T-cell (primary cell): ENCODE data around the gene AGFG1. TPM values are rescaled to one million over a fixed set of nuclear protein-coding genes. Genes with fewer than 3 reads are reported as not detected.
"Not testable (repeated sequence)": the region's sequence is repeated elsewhere in the genome, so short reads cannot be mapped to it uniquely, and the experiment has no call there.

Experiments
- ATAC-seq, 4 experiments: fragments of 200-7000 bp in 3 of 4; fragments of 150-1000 bp in 1 of 4; cut with Tn5 transposase; replicated peaks in 1 of 4; 1 replicate in 3 of 4; 2 replicates in 1 of 4; pipeline ENCODE4 v1.10.0; 2021; ENCODE audit warnings: moderate library complexity in 3 of 4, mild to moderate bottlenecking in 2 of 4, moderate number of reproducible peaks in 1 of 4
- CTCF ChIA-PET, 2 donors: fragments of 300-600 bp; sonication (Branson Sonifier 250); formaldehyde crosslinking; loops; one replicate each; lab custom pipeline; 2022; ENCODE audit warnings: antibody characterized with exemption in 2 of 2; lab: Charles Lee
- POLR2A ChIA-PET, 2 donors: fragments of 300-600 bp; sonication (Branson Sonifier 250); formaldehyde crosslinking; loops; one replicate each; lab custom pipeline; 2022; ENCODE audit warnings: antibody characterized with exemption in 2 of 2; lab: Charles Lee
- DNase-seq, 35 experiments: peaks; one replicate each; pipeline versions ENCODE4 v3.0.0 to v3.0.0-alpha.2; 2013 to 2023
- H3K27ac ChIP-seq: one replicate; pipeline ENCODE4 v1.5.1; 2013; ENCODE audit warnings: low read length
- H3K27me3 ChIP-seq, 2 experiments: replicated peaks in 1 of 2; 1 replicate in 1 of 2; 2 replicates in 1 of 2; pipeline versions ENCODE4 v1.6.1 to v1.7.0; 2013; ENCODE audit warnings: low read length in 1 of 2, mixed read lengths in 1 of 2; ENCODE audit not compliant: control insufficient read depth in 2 of 2, insufficient read depth in 2 of 2; ENCODE audit errors: extremely low read depth in 1 of 2
- H3K36me3 ChIP-seq, 2 donors: 1 replicate in 1 of 2; 2 replicates in 1 of 2; pipeline versions ENCODE4 v1.6.1 to v1.7.0; 2013; ENCODE audit warnings: low read length in 1 of 2; ENCODE audit not compliant: control insufficient read depth in 2 of 2, insufficient read depth in 1 of 2; ENCODE audit errors: extremely low read depth in 1 of 2
- H3K4me1 ChIP-seq, 2 experiments: 1 replicate in 1 of 2; 2 replicates in 1 of 2; pipeline versions ENCODE4 v1.6.1 to v1.7.0; 2013; ENCODE audit warnings: low read length in 2 of 2, mixed read lengths in 1 of 2; ENCODE audit not compliant: insufficient read depth in 2 of 2, control insufficient read depth in 1 of 2; ENCODE audit errors: extremely low read depth in 1 of 2
- H3K4me3 ChIP-seq, 2 donors: 1 replicate in 1 of 2; 2 replicates in 1 of 2; pipeline versions ENCODE4 v1.5.1 to v1.7.0; 2013; ENCODE audit warnings: mild to moderate bottlenecking in 2 of 2, low read length in 1 of 2, moderate library complexity in 1 of 2; ENCODE audit not compliant: control insufficient read depth in 1 of 2; ENCODE audit errors: extremely low read depth in 1 of 2
- H3K9me3 ChIP-seq: 2 replicates; pipeline ENCODE4 v1.7.0; 2013
- H3K27ac Mint-ChIP-seq, 2 donors: one replicate each; pipeline ENCODE4 v1.8.0; 2020 to 2021; ENCODE audit warnings: mild to moderate bottlenecking in 2 of 2, mixed read lengths in 2 of 2
- H3K27me3 Mint-ChIP-seq, 2 donors: one replicate each; pipeline ENCODE4 v1.8.0; 2021 to 2022; ENCODE audit warnings: mixed read lengths in 2 of 2
- H3K36me3 Mint-ChIP-seq: one replicate; pipeline ENCODE4 v1.8.0; 2021; ENCODE audit warnings: mixed read lengths
- H3K4me1 Mint-ChIP-seq, 3 donors: one replicate each; pipeline ENCODE4 v1.8.0; 2020 to 2022; ENCODE audit warnings: mixed read lengths in 3 of 3, mild to moderate bottlenecking in 1 of 3
- H3K4me3 Mint-ChIP-seq, 3 donors: one replicate each; pipeline ENCODE4 v1.8.0; 2020 to 2022; ENCODE audit warnings: mild to moderate bottlenecking in 3 of 3, mixed read lengths in 3 of 3, moderate library complexity in 3 of 3
- H3K9me3 Mint-ChIP-seq, 3 donors: one replicate each; pipeline ENCODE4 v1.8.0; 2020 to 2022; ENCODE audit warnings: mixed read lengths in 3 of 3
- WGBS: methylation state at CpG from one replicate; pipeline ENCODE4 v1.1.5; 2013; ENCODE audit warnings: missing lambda C conversion rate; ENCODE audit not compliant: insufficient coverage; 5-methylcytosine and 5-hydroxymethylcytosine counted together
- total RNA-seq, 35 experiments: library from RNA in 6 of 35; stranded (reverse) in 6 of 35; fragments of 120-200 nt in 1 of 35; gene quantifications; one replicate each; pipeline versions ENCODE4 v1.2.1 to v1.2.4 and lab custom pipeline; 2013 to 2026

The AGFG1 gene
- total RNA-seq, 5 donors from 2014 or later (not counting 1 experiment from before 2014, with no cell fraction given) = 48.6 to 61.4 (median 53.1) TPM

- Mint-ChIP-seq H3K4me3 (no peak overlapping the region), H3K36me3 (no peaks in the 10 kb centered on the region), H3K4me1 (peaks cover 0 to 2% (median 2%) of the 10 kb centered on the region in 3 donors), H3K27me3 (peaks cover 34 to 40% of the 10 kb centered on the region in 2 donors), H3K27ac (no peak overlapping the region), H3K9me3 (peaks cover 0 to 5% (median 0%) of the 10 kb centered on the region in 3 donors)
- Histone ChIP-seq H3K4me3 (no peak overlapping the region), H3K27ac (no peak overlapping the region), H3K27me3 (peaks cover 0 to 11% of the 10 kb centered on the region in 2 experiments), H3K9me3 (no peaks in the 10 kb centered on the region), H3K36me3 (no peaks in the 10 kb centered on the region), H3K4me1 (no peaks in the 10 kb centered on the region)
- DNase-seq (no peak), ATAC-seq (no peak)
- no CpG with 5 or more reads among the region's 1 CpG for WGBS
- ChIA-PET CTCF (no interaction called here), POLR2A (no interaction called here)
Observed at GRCh38 chr2:227592694-227593387, 120.9 kb downstream of the AGFG1 start.

- Histone ChIP-seq H3K27me3 (peaks cover 0 to 25% of the 10 kb centered on the region in 2 experiments), H3K4me3 (no peak overlapping the region), H3K27ac (no peak overlapping the region), H3K36me3 (no peaks in the 10 kb centered on the region), H3K9me3 (no peaks in the 10 kb centered on the region), H3K4me1 (no peaks in the 10 kb centered on the region)
- DNase-seq = no peak
- Mint-ChIP-seq H3K36me3 (no peaks in the 10 kb centered on the region), H3K4me1 (peaks cover 2 to 6% (median 2%) of the 10 kb centered on the region in 3 donors), H3K9me3 (no peaks in the 10 kb centered on the region), H3K27me3 (peaks cover 26 to 34% of the 10 kb centered on the region in 2 donors), H3K27ac (no peak overlapping the region), H3K4me3 (no peak overlapping the region)
- ATAC-seq = no peak
- WGBS = 63% methylated on average over 1 of the region's 4 CpGs
- ChIA-PET CTCF (no interaction called here), POLR2A (no interaction called here)
Observed at GRCh38 chr2:227595797-227596196, 123.8 kb downstream of the AGFG1 start.

GRCh38 chr2:227597036-227597435, 125.1 kb downstream of the AGFG1 start:
- H3K27ac Mint-ChIP-seq = no peak overlapping the region
- DNase-seq (no peak), ATAC-seq (no peak)
- ChIA-PET CTCF (no interaction called here), POLR2A (no interaction called here)
- Histone ChIP-seq H3K36me3 (no peaks in the 10 kb centered on the region), H3K4me3 (no peak overlapping the region), H3K27me3 (peaks cover 0 to 32% of the 10 kb centered on the region in 2 experiments), H3K27ac (no peak overlapping the region), H3K9me3 (no peaks in the 10 kb centered on the region), H3K4me1 (no peaks in the 10 kb centered on the region)
- no peaks in the 10 kb centered on the region for H3K9me3 Mint-ChIP-seq
- peaks cover 30 to 44% of the 10 kb centered on the region in 2 donors for H3K27me3 Mint-ChIP-seq
- no peak overlapping the region for H3K4me3 Mint-ChIP-seq
- H3K36me3 Mint-ChIP-seq = no peaks in the 10 kb centered on the region
- H3K4me1 Mint-ChIP-seq = peaks cover 2 to 6% (median 2%) of the 10 kb centered on the region in 3 donors

GRCh38 chr2:227597998-227598397, 126.0 kb downstream of the AGFG1 start:
- ATAC-seq (no peak), DNase-seq (no peak)
- Histone ChIP-seq H3K4me1 (no peaks in the 10 kb centered on the region), H3K27me3 (peaks cover 0 to 32% of the 10 kb centered on the region in 2 experiments), H3K4me3 (no peak overlapping the region), H3K36me3 (no peaks in the 10 kb centered on the region), H3K27ac (no peak overlapping the region), H3K9me3 (no peaks in the 10 kb centered on the region)
- CTCF ChIA-PET = no interaction called here
- Mint-ChIP-seq H3K27me3 (peaks cover 29 to 51% of the 10 kb centered on the region in 2 donors), H3K4me3 (no peak overlapping the region), H3K36me3 (no peaks in the 10 kb centered on the region), H3K27ac (no peak overlapping the region), H3K4me1 (peaks cover 0 to 6% (median under 1%) of the 10 kb centered on the region in 3 donors), H3K9me3 (no peaks in the 10 kb centered on the region)
- WGBS = 88% methylated on average over 1 of the region's 4 CpGs
- POLR2A ChIA-PET = no interaction called here

DNA sequence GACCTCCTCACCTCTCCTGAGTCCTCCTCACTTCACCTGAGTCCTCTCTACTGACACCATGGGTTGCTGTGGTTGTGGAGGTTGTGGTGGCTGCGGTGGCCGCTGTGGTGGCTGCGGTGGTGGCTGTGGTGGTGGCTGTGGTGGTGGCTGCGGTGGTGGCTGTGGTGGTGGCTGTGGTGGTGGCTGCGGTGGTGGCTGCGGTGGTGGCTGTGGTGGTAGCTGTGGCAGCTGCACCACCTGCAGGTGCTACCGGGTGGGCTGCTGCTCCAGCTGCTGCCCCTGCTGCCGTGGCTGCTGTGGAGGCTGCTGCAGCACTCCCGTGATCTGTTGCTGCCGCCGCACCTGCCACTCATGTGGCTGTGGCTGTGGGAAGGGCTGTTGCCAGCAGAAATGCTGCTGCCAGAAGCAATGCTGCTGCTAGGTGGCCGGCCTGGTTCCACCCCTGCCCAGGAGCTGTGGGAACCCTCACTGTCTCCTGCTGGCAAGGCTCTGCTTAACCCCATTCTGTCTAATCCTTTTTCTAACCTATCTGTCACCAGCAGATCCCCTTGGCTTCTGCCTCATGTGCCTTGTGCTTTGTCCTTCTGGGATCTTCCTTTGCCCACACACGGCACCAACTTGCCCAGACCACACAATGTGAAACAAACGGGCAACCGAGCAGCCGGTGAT, 127.0 kb downstream of the AGFG1 start, which contains the start of gene SCYGR2:
Gene SCYGR2 (plus strand): TSS at position 59 of the 669 bp plus-strand sequence. CDS start 0 bp downstream, at position 59.
- H3K36me3 Mint-ChIP-seq, H3K27ac Mint-ChIP-seq, H3K9me3 Mint-ChIP-seq, H3K4me1 ChIP-seq, POLR2A ChIA-PET, H3K4me3 Mint-ChIP-seq, ATAC-seq, H3K4me1 Mint-ChIP-seq, H3K9me3 ChIP-seq, DNase-seq, H3K4me3 ChIP-seq, H3K27ac ChIP-seq, H3K36me3 ChIP-seq, CTCF ChIA-PET: not testable (repeated sequence)
- H3K27me3 Mint-ChIP-seq = peaks cover 29 to 52% of the 10 kb centered on the region in 2 donors
- H3K27me3 ChIP-seq = peaks cover 0 to 32% of the 10 kb centered on the region in 2 experiments
- WGBS = 93% methylated on average over 1 of the region's 16 CpGs

DNA sequence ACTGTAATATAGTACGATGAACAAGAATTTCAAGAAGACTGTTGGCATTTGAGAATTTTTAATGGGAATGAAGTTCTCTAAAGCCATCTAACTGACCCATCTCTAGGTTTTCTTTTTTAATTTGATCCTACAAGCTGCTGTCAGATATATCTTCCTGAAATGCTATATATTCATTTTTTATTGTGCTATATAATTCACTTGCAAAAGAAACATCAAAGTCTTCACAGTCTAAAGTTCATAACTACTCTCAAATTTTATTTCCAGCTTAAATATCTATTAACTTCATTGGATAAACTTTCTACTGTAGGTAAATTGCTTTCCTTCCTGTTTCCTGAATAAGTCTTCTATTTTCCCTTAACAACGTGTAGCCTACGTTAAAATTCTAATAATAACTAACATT, 130.4 kb downstream of the AGFG1 start:
- ChIA-PET CTCF (no interaction called here), POLR2A (no interaction called here)
- ATAC-seq (no peak), DNase-seq (no peak)
- no CpG with 5 or more reads among the region's 3 CpGs for whole genome bisulfite sequencing
- Mint-ChIP-seq H3K4me1 (peaks cover 0 to 6% (median under 1%) of the 10 kb centered on the region in 3 donors), H3K4me3 (no peak overlapping the region), H3K27ac (no peak overlapping the region), H3K27me3 (peaks cover 38 to 44% of the 10 kb centered on the region in 2 donors), H3K9me3 (no peaks in the 10 kb centered on the region), H3K36me3 (no peaks in the 10 kb centered on the region)
- Histone ChIP-seq H3K36me3 (no peaks in the 10 kb centered on the region), H3K4me1 (no peaks in the 10 kb centered on the region), H3K27me3 (peaks cover 2 to 33% of the 10 kb centered on the region in 2 experiments), H3K9me3 (no peaks in the 10 kb centered on the region), H3K27ac (no peak overlapping the region), H3K4me3 (no peak overlapping the region)
